ENCODE results near the gene MUS81.

Gene MUS81

DNA sequence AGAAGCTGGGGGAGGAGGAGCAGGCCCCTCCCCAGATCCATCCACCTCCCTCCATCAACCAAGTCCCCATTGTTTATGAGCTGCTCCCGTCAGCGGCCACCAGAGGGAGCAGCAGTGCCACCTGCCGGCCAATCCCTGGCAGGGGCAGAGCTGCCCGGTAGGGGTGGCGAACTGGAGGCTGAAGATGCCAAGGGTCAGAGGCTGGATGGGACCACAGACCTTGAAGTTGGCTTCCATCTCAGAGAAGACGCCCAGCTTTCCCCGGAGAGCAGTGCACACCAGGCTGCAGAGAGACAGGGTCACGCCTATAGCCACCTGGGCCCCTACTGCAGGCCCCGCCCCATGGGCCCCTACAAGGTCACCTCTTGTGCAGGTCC is 24.5 kb downstream of the MUS81 start:
- TF ChIP-seq EZH2phosphoT487 (IDR thresholded peaks at IDR 0.05; ENCODE audit: low read length) (no peak), EZH2 (optimal IDR thresholded peaks at IDR 0.05; ENCODE audit: low read depth, low read length) (no peak), CTCF (IDR thresholded peaks at IDR 0.05; ENCODE audit: low read length) (peak; percentile 100)
- Histone ChIP-seq H3K9ac (ENCODE audit: low read length) (no peak overlapping the region), H3K36me3 (replicated peaks; ENCODE audit: insufficient read depth, low read length) (peaks cover 8% of the 10 kb centered on the region)

DNA sequence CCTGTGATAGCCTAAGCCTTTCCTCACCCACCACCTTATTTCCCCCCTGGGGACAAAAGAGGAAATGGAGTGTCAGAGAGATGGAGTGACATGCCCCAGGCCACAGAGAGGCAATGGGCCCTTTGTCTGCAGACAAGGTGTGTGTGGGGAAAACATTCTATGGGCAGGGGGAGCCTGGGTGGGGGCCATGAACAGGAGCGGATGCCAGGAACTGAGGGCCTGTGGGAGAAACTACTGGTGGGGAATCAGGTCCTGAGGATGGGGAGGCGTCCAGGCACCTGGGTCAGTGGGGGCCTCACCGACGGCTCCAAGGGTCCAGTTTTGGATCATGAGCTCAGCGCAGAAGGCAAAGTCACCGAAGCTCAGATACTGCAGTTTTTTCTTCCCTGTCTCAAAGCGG is 25.0 kb downstream of the MUS81 start:
- Histone ChIP-seq H4K20me1 (ENCODE audit: insufficient read depth, low read length) (no peaks in the 10 kb centered on the region), H2AFZ (ENCODE audit: low read length) (no peak overlapping the region), H3K27me3 (replicated peaks; ENCODE audit: insufficient read depth, low read length) (no peaks in the 10 kb centered on the region), H3K27ac (ENCODE audit: low read length) (no peak overlapping the region), H3K4me2 (ENCODE audit: low read depth, low read length) (no peak overlapping the region), H3K9me3 (replicated peaks; ENCODE audit: insufficient read depth, low read length) (no peaks in the 10 kb centered on the region), H3K4me1 (ENCODE audit: low read length) (peaks cover 28% of the 10 kb centered on the region), H3K79me2 (ENCODE audit: low read length) (peaks cover 26% of the 10 kb centered on the region), H3K9ac (ENCODE audit: low read length) (no peak overlapping the region), H3K4me3 (ENCODE audit: low read length) (no peak overlapping the region), H3F3A (ENCODE audit: insufficient read depth, low read length) (peaks cover 23% of the 10 kb centered on the region), H3K36me3 (replicated peaks; ENCODE audit: insufficient read depth, low read length) (peaks cover 8% of the 10 kb centered on the region), H3K9me2 (replicated peaks; ENCODE audit: insufficient read depth, low read length) (no peaks in the 10 kb centered on the region)
- TF ChIP-seq EZH2 (optimal IDR thresholded peaks at IDR 0.05; ENCODE audit: low read depth, low read length) (no peak), CTCF (IDR thresholded peaks at IDR 0.05; ENCODE audit: low read length) (no peak), EZH2phosphoT487 (IDR thresholded peaks at IDR 0.05; ENCODE audit: low read length) (no peak)
- no peak for DNase-seq

More for the DNA sequence above, 24.5 kb downstream of the MUS81 start:
- no peaks in the 10 kb centered on the region for H3K27me3 ChIP-seq (replicated peaks; ENCODE audit: insufficient read depth, low read length)
- H3K9me3 ChIP-seq (replicated peaks; ENCODE audit: insufficient read depth, low read length): no peaks in the 10 kb centered on the region
- no peak overlapping the region for H3K4me3 ChIP-seq (ENCODE audit: low read length)
- peaks cover 26% of the 10 kb centered on the region for H3K79me2 ChIP-seq (ENCODE audit: low read length)
- peaks cover 19% of the 10 kb centered on the region for H3F3A ChIP-seq (ENCODE audit: insufficient read depth, low read length)
- no peak overlapping the region; the same call in 1 of the 2 replicates for H3K4me2 ChIP-seq (ENCODE audit: low read depth, low read length)
- no peaks in the 10 kb centered on the region for H4K20me1 ChIP-seq (ENCODE audit: insufficient read depth, low read length)
- no peaks in the 10 kb centered on the region for H3K9me2 ChIP-seq (replicated peaks; ENCODE audit: insufficient read depth, low read length)
- H3K27ac ChIP-seq (ENCODE audit: low read length): no peak overlapping the region
- H3K4me1 ChIP-seq (ENCODE audit: low read length): peaks cover 23% of the 10 kb centered on the region
- DNase-seq: peak; percentile 79
- H2AFZ ChIP-seq (ENCODE audit: low read length): no peak overlapping the region

GRCh38 chr11:65885808-65886536 is 25.7 kb downstream of the MUS81 start:
- DNase-seq: no peak
- peaks cover 23% of the 10 kb centered on the region for H3F3A ChIP-seq (ENCODE audit: insufficient read depth, low read length)
- H3K4me1 ChIP-seq (ENCODE audit: low read length): peaks cover 28% of the 10 kb centered on the region
- no peaks in the 10 kb centered on the region for H3K9me2 ChIP-seq (replicated peaks; ENCODE audit: insufficient read depth, low read length)
- no peak overlapping the region for H3K27ac ChIP-seq (ENCODE audit: low read length)
- H4K20me1 ChIP-seq (ENCODE audit: insufficient read depth, low read length): no peaks in the 10 kb centered on the region
- TF ChIP-seq CTCF (IDR thresholded peaks at IDR 0.05; ENCODE audit: low read length): no peak
- TF ChIP-seq EZH2 (optimal IDR thresholded peaks at IDR 0.05; ENCODE audit: low read depth, low read length): no peak
- TF ChIP-seq EZH2phosphoT487 (IDR thresholded peaks at IDR 0.05; ENCODE audit: low read length): no peak
- peaks cover 30% of the 10 kb centered on the region for H3K79me2 ChIP-seq (ENCODE audit: low read length)
- no peaks in the 10 kb centered on the region for H3K9me3 ChIP-seq (replicated peaks; ENCODE audit: insufficient read depth, low read length)
- no peak overlapping the region for H2AFZ ChIP-seq (ENCODE audit: low read length)
- H3K36me3 ChIP-seq (replicated peaks; ENCODE audit: insufficient read depth, low read length): peaks cover 8% of the 10 kb centered on the region
- H3K4me2 ChIP-seq (ENCODE audit: low read depth, low read length): no peak overlapping the region
- H3K9ac ChIP-seq (ENCODE audit: low read length): no peak overlapping the region
- no peaks in the 10 kb centered on the region for H3K27me3 ChIP-seq (replicated peaks; ENCODE audit: insufficient read depth, low read length)
- no peak overlapping the region for H3K4me3 ChIP-seq (ENCODE audit: low read length)
